Neural progenitor cell (in vitro differentiated cells): ENCODE data around the gene SFMBT2.

ENCODE experiments used
- EZH2phosphoT487 ChIP-seq: fragments of 200-600 bp; sonication (generic); IDR thresholded peaks from 2 replicates; pipeline ENCODE4 v1.6.1; 2017; ENCODE audit warnings: antibody characterized with exemption
- TF ChIP-seq, protein P1 (sequence below): fragments of 200-600 bp; sonication (generic); IDR thresholded peaks from 2 replicates; pipeline ENCODE4 v1.5.1; 2017; ENCODE audit warnings: antibody characterized with exemption, mild to moderate bottlenecking

DNA sequence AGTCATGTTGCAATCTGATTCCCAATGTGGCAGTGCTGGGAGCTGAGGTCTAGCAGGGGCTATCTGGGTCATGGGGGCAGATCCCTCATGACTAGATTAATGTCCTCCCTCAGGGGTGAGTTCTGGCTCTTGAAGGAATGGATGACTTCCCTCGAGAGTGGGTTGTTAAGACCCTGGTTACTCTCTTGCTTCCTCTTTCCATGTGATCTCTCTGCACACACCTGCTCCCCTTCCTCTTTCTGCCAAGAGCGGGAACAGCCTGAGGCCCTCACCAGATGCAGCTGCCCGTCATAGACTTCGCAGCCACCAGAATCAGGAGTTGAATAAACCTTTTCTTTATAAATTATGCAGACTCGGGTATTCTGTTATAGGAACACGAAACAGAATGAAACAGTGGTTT is 37.8 kb downstream of the SFMBT2 start:
- no peak for TF ChIP-seq EZH2phosphoT487
- TF ChIP-seq, protein P1, sequence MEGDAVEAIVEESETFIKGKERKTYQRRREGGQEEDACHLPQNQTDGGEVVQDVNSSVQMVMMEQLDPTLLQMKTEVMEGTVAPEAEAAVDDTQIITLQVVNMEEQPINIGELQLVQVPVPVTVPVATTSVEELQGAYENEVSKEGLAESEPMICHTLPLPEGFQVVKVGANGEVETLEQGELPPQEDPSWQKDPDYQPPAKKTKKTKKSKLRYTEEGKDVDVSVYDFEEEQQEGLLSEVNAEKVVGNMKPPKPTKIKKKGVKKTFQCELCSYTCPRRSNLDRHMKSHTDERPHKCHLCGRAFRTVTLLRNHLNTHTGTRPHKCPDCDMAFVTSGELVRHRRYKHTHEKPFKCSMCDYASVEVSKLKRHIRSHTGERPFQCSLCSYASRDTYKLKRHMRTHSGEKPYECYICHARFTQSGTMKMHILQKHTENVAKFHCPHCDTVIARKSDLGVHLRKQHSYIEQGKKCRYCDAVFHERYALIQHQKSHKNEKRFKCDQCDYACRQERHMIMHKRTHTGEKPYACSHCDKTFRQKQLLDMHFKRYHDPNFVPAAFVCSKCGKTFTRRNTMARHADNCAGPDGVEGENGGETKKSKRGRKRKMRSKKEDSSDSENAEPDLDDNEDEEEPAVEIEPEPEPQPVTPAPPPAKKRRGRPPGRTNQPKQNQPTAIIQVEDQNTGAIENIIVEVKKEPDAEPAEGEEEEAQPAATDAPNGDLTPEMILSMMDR = no peak
